Measurements from ENCODE around the gene FBRS. TPM values are rescaled to one million over a fixed set of nuclear protein-coding genes. Genes with fewer than 3 reads are reported as not detected.

Gene FBRS
- total RNA-seq, 2 experiments from 2014 or later = 36.8 to 89.8 TPM

DNA sequence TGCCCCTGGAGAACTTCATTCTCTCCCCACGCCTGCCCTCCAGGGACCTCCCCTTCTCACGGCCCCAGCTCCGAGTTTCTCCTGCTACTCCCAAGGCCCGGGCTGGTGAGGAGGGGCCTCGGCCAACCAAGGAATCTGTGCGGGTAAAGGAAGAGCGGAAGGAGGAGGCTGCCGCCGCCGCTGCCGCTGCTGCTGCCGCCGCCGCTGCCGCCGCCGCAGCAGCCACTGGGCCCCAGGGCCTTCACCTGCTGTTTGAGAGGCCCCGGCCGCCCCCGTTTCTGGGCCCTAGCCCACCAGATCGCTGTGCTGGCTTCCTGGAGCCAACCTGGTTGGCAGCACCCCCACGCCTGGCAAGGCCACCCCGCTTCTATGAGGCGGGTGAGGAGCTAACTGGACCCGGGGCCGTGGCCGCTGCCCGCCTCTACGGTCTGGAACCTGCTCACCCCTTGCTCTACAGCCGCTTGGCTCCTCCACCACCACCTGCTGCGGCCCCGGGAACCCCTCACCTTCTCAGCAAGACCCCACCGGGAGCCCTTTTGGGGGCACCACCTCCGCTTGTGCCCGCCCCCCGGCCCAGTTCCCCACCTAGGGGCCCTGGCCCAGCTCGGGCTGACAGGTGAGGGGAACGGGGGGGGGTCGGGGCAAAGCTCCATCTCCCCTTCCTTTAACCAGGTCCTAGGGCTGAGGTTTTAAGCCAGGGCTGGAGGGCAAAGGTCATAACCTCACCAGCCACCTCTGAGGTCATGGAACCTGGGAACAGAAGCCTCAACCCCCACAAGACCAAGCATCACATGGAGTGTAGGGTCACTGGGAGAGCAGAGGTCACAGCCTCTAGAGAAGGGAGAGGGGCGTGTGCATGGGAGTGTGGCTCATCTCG, 11.0 kb downstream of the FBRS start:
- H3K79me2 ChIP-seq (ENCODE audit: insufficient read depth, low read depth, low read length) = no peaks in the 10 kb centered on the region
- no peak overlapping the region for H3K27ac ChIP-seq (ENCODE audit: low read depth, low read length, poor library complexity, severe bottlenecking)
- H2AFZ ChIP-seq (ENCODE audit: low read length) = no peak overlapping the region
- no peak for DNase-seq (ENCODE audit: low spot score)
- intact Hi-C loops (cut with micrococcal nuclease; ENCODE audit: unreplicated experiment) = no loop called here
- no peak overlapping the region for H3K4me3 ChIP-seq (ENCODE audit: low read depth, low read length, poor library complexity, severe bottlenecking)
- no TSS peak for BruUV-seq (replicated peaks)
- H3K36me3 ChIP-seq (ENCODE audit: insufficient read depth, low read length) = peaks cover 66% of the 10 kb centered on the region
- no peaks in the 10 kb centered on the region for H4K20me1 ChIP-seq (ENCODE audit: insufficient read depth, low read length)
- no peaks in the 10 kb centered on the region for H3K9me2 ChIP-seq (ENCODE audit: insufficient read depth, low read length)
- no peaks in the 10 kb centered on the region for H3K4me1 ChIP-seq (ENCODE audit: insufficient read depth, low read length, poor library complexity, severe bottlenecking)
- H3K4me2 ChIP-seq (ENCODE audit: low read length) = no peak overlapping the region
- CTCF ChIA-PET (ENCODE audit: unreplicated experiment) = no interaction called here
- H3K9me3 ChIP-seq (ENCODE audit: low read length) = no peaks in the 10 kb centered on the region
- TF ChIP-seq EZH2phosphoT487 (IDR thresholded peaks at IDR 0.05; ENCODE audit: borderline replicate concordance, low read depth, low read length) = no peak
- TF ChIP-seq, protein P1, sequence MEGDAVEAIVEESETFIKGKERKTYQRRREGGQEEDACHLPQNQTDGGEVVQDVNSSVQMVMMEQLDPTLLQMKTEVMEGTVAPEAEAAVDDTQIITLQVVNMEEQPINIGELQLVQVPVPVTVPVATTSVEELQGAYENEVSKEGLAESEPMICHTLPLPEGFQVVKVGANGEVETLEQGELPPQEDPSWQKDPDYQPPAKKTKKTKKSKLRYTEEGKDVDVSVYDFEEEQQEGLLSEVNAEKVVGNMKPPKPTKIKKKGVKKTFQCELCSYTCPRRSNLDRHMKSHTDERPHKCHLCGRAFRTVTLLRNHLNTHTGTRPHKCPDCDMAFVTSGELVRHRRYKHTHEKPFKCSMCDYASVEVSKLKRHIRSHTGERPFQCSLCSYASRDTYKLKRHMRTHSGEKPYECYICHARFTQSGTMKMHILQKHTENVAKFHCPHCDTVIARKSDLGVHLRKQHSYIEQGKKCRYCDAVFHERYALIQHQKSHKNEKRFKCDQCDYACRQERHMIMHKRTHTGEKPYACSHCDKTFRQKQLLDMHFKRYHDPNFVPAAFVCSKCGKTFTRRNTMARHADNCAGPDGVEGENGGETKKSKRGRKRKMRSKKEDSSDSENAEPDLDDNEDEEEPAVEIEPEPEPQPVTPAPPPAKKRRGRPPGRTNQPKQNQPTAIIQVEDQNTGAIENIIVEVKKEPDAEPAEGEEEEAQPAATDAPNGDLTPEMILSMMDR (conservative IDR thresholded peaks at IDR 0.05; ENCODE audit: low read length) = no peak
- POLR2A ChIA-PET = no interaction called here

DNA sequence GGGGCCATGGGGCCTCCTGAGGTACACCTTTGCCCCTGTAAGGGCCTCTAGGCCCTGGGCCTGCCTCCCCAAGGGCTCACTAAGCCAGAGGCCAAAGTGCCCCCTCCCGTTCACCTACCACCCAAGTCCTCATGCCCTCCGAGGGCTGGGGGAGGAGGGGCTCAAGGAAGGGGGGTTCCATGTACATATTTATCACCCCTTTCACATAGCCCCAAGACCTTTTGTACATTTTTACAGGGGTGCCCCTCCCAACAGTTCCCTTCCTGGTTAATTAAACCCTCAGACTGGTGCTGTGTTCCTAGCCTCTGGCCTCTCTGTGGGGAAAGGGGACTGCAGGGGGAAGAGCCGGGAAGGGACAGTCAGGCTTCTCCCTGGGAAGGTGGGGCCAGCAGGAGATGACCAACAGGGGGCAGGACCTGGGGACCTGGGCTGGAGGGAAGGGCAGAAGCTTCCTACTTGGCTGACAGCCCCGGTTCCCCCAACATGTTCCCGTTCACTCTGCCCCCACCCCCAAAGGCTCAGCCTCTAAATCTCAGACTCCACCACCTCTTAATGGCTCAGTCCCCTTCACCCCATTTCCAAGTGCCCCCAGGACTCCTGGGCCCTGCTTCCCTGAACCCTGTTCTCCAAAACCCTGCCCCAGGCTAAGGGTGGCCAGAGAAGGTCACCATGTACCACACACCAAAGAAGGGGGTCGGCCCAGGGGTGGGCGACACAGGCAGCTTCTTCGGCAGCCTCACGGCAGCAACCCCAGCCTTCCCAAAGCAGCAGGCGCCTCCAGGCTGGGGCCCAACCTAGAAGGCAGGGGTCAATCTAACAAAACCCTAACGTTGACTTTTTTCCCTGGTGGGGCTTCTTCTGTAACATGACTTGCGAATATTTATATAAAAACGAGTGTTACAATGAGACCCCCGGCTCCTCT, 11.9 kb downstream of the FBRS start:
- CTCF ChIA-PET (ENCODE audit: unreplicated experiment) = no interaction called here

More for the DNA sequence above, 11.9 kb downstream of the FBRS start:
- Histone ChIP-seq H3K27ac (ENCODE audit: low read depth, low read length, poor library complexity, severe bottlenecking) (no peak overlapping the region), H3K4me1 (ENCODE audit: insufficient read depth, low read length, poor library complexity, severe bottlenecking) (no peaks in the 10 kb centered on the region), H2AFZ (ENCODE audit: low read length) (no peak overlapping the region), H4K20me1 (ENCODE audit: insufficient read depth, low read length) (no peaks in the 10 kb centered on the region), H3K36me3 (ENCODE audit: insufficient read depth, low read length) (peaks cover 58% of the 10 kb centered on the region), H3K79me2 (ENCODE audit: insufficient read depth, low read depth, low read length) (no peaks in the 10 kb centered on the region), H3K9me3 (ENCODE audit: low read length) (no peaks in the 10 kb centered on the region), H3K9me2 (ENCODE audit: insufficient read depth, low read length) (no peaks in the 10 kb centered on the region), H3K4me2 (ENCODE audit: low read length) (no peak overlapping the region), H3K4me3 (ENCODE audit: low read depth, low read length, poor library complexity, severe bottlenecking) (no peak overlapping the region)
- intact Hi-C loops (cut with micrococcal nuclease; ENCODE audit: unreplicated experiment) = no loop called here
- BruUV-seq (replicated peaks) = TSS peak; percentile 84
- no peak for DNase-seq (ENCODE audit: low spot score)
- TF ChIP-seq, protein P1 (conservative IDR thresholded peaks at IDR 0.05; ENCODE audit: low read length) = no peak
- TF ChIP-seq EZH2phosphoT487 (IDR thresholded peaks at IDR 0.05; ENCODE audit: borderline replicate concordance, low read depth, low read length) = no peak
- POLR2A ChIA-PET = no interaction called here
